Activated T-helper 1 cell treated with Interleukin-2 at 50 U/mL for 16 hours (primary cell): ENCODE measurements around the gene MDN1.

Experiments
- DNase-seq: peaks from one replicate; pipeline ENCODE4 v3.0.0-alpha.2; 2020; ENCODE audit warnings: low read depth

The MDN1 gene

GRCh38 chr6:89690944-89691324, 128.7 kb downstream of the MDN1 start:
- DNase-seq = no peak

GRCh38 chr6:89689732-89690131, 129.9 kb downstream of the MDN1 start:
- DNase-seq = no peak

GRCh38 chr6:89688328-89688727, 131.3 kb downstream of the MDN1 start:
- no peak for DNase-seq

- no peak for DNase-seq
Observed at GRCh38 chr6:89685311-89685710, 134.3 kb downstream of the MDN1 start.

GRCh38 chr6:89682991-89683390, 136.6 kb downstream of the MDN1 start:
- no peak for DNase-seq

GRCh38 chr6:89681983-89682564, 137.5 kb downstream of the MDN1 start:
- no peak for DNase-seq

- DNase-seq = no peak
Observed at GRCh38 chr6:89680551-89680950, 139.0 kb downstream of the MDN1 start.

GRCh38 chr6:89680150-89680549, 139.4 kb downstream of the MDN1 start:
- DNase-seq = no peak

- DNase-seq = no peak
Observed at GRCh38 chr6:89679215-89680120, 140.1 kb downstream of the MDN1 start.

- DNase-seq = no peak
Observed at GRCh38 chr6:89678531-89678930, 141.1 kb downstream of the MDN1 start.

GRCh38 chr6:89675949-89676748, 143.4 kb downstream of the MDN1 start:
- DNase-seq = no peak

GRCh38 chr6:89670935-89671565, 148.5 kb downstream of the MDN1 start:
- DNase-seq = no peak

GRCh38 chr6:89669002-89669401, 150.6 kb downstream of the MDN1 start:
- no peak for DNase-seq

GRCh38 chr6:89667872-89668556, 151.6 kb downstream of the MDN1 start:
- no peak for DNase-seq

GRCh38 chr6:89662659-89663223, 156.9 kb downstream of the MDN1 start:
- no peak for DNase-seq

- DNase-seq = no peak
Observed at GRCh38 chr6:89661559-89661958, 158.0 kb downstream of the MDN1 start.

GRCh38 chr6:89660981-89661380, 158.6 kb downstream of the MDN1 start:
- DNase-seq = no peak

- no peak for DNase-seq
Observed at GRCh38 chr6:89657445-89658158, 162.0 kb downstream of the MDN1 start.

- DNase-seq = no peak
Observed at GRCh38 chr6:89655122-89655521, 164.5 kb downstream of the MDN1 start.

GRCh38 chr6:89650579-89650978, 169.0 kb downstream of the MDN1 start:
- no peak for DNase-seq

- no peak for DNase-seq
Observed at GRCh38 chr6:89649682-89650081, 169.9 kb downstream of the MDN1 start.
